ENCODE data around the gene NXN. TPM values are rescaled to one million over a fixed set of nuclear protein-coding genes. Genes with fewer than 3 reads are reported as not detected.
"Not testable (repeated sequence)": the region's sequence is repeated elsewhere in the genome, so short reads cannot be mapped to it uniquely, and the experiment has no call there.

Gene NXN
- total RNA-seq, 2 experiments from 2014 or later: 0.22 to 0.65 TPM

DNA sequence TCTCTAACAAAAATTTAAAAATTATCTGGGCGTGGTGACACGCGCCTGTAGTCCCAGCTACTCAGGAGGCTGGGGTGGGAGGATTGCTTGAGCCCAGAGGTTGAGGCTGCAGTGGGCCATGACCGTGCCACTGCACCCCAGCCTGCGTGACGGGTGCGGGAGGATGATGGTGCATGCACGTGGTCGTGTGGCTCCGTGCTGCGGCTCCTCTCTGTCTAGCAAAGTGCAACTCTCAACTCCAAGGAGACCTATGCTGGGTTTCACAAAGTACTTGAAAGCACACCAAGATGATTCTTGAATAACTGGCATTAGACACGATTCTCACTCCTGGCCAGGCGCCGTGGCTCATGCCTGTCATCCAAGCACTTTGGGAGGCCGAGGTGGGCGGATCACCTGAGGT is 25.8 kb downstream of the NXN start:
- Mint-ChIP-seq H3K4me1 (no peaks in the 10 kb centered on the region), H3K36me3 (ENCODE audit: low read depth) (no peaks in the 10 kb centered on the region), H3K27ac (no peak overlapping the region), H3K4me3 (no peak overlapping the region), H3K9me3 (peaks cover 3% of the 10 kb centered on the region), H3K27me3 (peaks cover 10% of the 10 kb centered on the region)
- no peak for DNase-seq
- POLR2A ChIA-PET: no interaction called here
- CTCF ChIA-PET: no interaction called here

- H3K4me3 Mint-ChIP-seq; H3K27me3 Mint-ChIP-seq; H3K9me3 Mint-ChIP-seq; DNase-seq; H3K27ac Mint-ChIP-seq; POLR2A ChIA-PET; H3K36me3 Mint-ChIP-seq (ENCODE audit: low read depth); CTCF ChIA-PET; H3K4me1 Mint-ChIP-seq: not testable (repeated sequence)
These were observed 27.0 kb downstream of the NXN start for GRCh38 chr17:952592-952991.

DNA sequence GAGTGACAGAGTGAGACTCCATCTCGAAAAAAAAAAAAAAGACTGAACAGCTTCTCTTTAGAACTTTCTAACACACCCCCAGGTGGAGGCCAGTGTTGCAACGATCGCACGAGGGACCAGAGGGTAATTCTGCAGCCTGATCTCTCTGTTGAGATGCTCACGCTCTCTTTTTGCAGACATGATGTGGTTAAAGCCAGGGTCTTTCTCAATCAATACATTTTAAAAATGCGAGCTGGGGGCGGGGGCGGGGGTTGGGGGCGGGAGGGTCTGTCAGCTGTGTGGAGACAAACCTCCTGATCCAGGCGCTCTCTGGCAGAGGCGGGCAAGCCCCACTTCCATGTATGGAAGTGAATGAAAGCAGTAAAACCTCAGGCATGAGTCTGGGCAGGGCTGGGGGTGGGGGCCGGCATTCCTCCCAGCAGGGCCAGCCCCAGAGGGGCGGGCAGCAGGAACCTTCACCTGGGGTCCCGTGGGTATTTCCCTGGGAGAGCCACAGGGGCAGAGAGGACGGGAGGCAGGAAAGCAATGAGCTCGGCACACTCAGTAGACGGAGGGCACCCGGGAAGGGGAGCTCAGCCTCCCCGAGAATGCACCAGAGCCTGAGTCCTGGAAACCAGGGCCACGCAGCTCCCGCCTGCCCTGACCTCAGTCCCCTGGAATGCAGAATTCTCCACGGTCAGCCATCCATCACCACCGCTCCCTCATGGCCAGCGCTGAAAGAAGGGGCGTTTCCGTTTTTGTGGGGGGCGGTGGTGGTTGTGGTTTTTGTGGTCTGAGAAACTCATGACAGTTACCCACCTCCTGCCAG is 28.0 kb downstream of the NXN start:
- H3K36me3 Mint-ChIP-seq (ENCODE audit: low read depth): no peaks in the 10 kb centered on the region
- CTCF ChIA-PET: interaction anchor here (0.5 to 0.6 kb wide), 2 partner anchors 163 to 190 kb away, joined by 3 read pairs; no protein-coding TSS in a partner anchor
- peaks cover 3% of the 10 kb centered on the region for H3K9me3 Mint-ChIP-seq
- POLR2A ChIA-PET: interaction anchor here (0.5 kb wide), 1 partner anchor 354 kb away, joined by 5 read pairs; no protein-coding TSS in a partner anchor
- H3K27ac Mint-ChIP-seq: no peak overlapping the region
- no peak for DNase-seq
- no peaks in the 10 kb centered on the region for H3K4me1 Mint-ChIP-seq
- H3K4me3 Mint-ChIP-seq: no peak overlapping the region
- peaks cover 10% of the 10 kb centered on the region for H3K27me3 Mint-ChIP-seq

DNA sequence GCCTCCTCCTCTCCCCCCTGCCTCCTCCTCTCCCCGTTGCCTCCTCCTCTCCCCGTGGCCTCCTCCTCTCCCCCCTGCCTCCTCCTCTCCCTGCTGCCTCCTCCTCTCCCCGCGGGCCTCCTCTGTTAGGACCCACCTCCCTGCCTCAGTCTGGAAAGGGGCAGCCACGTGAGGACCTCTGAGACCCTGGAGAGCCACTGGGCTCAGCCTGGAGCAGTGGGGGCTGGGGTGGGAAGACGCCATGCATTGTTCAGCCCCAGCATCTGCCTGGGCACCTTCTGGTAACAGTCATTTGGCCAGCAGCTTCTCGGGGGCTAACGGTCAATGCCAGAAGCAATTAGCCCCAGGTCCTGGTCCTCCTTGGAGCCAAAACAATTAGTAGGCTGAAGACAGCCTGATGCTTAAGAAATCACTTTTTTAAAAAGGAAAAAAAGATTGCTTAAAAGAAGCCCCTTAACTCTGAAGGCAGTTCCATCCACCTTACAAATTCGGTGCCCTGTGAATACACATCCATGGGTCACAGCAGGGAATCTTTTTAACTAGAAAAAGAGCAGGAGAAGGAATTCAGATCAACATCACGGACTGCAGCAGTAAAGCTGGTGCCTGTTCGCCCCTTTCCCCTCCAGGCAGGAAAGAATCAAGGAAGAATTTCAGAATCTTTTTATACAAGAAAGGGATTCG is 29.8 kb downstream of the NXN start:
- H3K36me3 Mint-ChIP-seq (ENCODE audit: low read depth): no peaks in the 10 kb centered on the region
- H3K4me3 Mint-ChIP-seq: no peak overlapping the region
- no peak overlapping the region for H3K27ac Mint-ChIP-seq
- ChIA-PET CTCF (no interaction called here), POLR2A (no interaction called here)
- no peak for DNase-seq
- peaks cover 10% of the 10 kb centered on the region for H3K27me3 Mint-ChIP-seq
- H3K4me1 Mint-ChIP-seq: no peaks in the 10 kb centered on the region
- peaks cover 3% of the 10 kb centered on the region for H3K9me3 Mint-ChIP-seq

- no peaks in the 10 kb centered on the region for H3K4me1 Mint-ChIP-seq
These were observed 31.2 kb downstream of the NXN start for GRCh38 chr17:948284-948852.

DNA sequence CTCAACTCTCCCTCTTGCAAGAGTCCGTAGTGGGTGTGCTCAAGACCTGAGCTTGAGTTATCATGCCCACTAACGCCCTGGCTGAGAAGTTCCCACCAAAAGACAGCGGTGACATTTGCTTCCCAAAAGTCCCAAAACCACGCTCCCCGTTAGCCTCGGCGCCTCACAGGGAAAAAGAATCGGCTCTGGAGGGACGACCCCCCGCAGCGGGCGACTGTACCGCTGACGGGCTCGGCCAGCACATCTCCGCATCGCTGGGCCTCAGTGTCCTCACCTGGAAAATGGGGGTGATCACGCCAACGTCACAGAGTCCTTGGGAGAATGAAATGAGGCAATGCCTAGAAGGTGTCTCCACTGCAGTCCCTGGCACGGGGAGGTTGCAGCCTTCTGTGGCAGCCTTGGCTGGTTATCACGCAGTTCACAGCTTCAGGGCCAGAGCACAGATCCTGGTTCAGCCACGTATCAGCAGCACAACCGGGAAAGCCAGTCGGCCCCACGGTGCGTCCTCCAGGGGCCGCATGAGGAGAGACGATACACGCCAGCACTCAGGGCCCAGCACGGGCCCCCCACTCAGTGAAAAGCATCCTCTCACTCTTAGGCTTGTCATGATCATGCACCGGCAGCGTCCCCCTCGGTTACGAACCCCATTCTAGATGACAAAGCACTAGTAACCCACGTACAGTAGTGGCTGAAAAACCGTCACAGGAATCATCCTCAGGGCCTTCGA is 32.9 kb downstream of the NXN start:
- ChIA-PET CTCF (no interaction called here), POLR2A (no interaction called here)
- H3K27me3 Mint-ChIP-seq: peaks cover 10% of the 10 kb centered on the region
- no peak overlapping the region for H3K4me3 Mint-ChIP-seq
- H3K9me3 Mint-ChIP-seq: no peaks in the 10 kb centered on the region
- H3K4me1 Mint-ChIP-seq: no peaks in the 10 kb centered on the region
- no peaks in the 10 kb centered on the region for H3K36me3 Mint-ChIP-seq (ENCODE audit: low read depth)
- no peak overlapping the region for H3K27ac Mint-ChIP-seq
- no peak for DNase-seq

More at GRCh38 chr17:948284-948852, 31.2 kb downstream of the NXN start:
- ChIA-PET CTCF (no interaction called here), POLR2A (no interaction called here)
- H3K27me3 Mint-ChIP-seq: peaks cover 10% of the 10 kb centered on the region
- H3K27ac Mint-ChIP-seq: no peak overlapping the region
- no peak overlapping the region for H3K4me3 Mint-ChIP-seq
- H3K36me3 Mint-ChIP-seq (ENCODE audit: low read depth): no peaks in the 10 kb centered on the region
- no peak for DNase-seq
- H3K9me3 Mint-ChIP-seq: peaks cover 3% of the 10 kb centered on the region

DNA sequence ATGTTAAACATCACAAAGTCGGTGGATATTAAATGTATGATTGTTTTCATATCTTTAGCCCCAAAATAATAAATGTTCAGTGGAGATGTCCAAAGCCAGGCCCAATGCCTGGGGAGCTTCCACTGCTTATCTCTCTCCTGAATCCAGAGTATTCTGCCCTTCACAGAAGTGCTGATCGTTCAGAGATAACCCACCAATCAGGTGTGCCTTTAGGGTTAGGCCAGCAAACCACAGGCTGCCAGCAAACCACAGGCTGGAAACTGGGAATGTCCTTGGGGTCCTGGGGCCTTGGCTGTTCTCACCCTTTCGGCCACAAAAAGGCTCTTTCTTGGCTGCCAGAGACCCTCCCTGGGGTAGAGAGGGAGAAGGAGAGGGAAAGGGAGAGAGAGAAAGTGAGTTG is 33.9 kb downstream of the NXN start:
- ChIA-PET POLR2A (no interaction called here), CTCF (interaction anchor here (0.6 kb wide), 1 partner anchor 598 kb away, joined by 3 read pairs; no protein-coding TSS in a partner anchor)
- Mint-ChIP-seq H3K36me3 (ENCODE audit: low read depth) (no peaks in the 10 kb centered on the region), H3K4me3 (no peak overlapping the region), H3K27me3 (peaks cover 6% of the 10 kb centered on the region), H3K27ac (no peak overlapping the region), H3K9me3 (no peaks in the 10 kb centered on the region), H3K4me1 (no peaks in the 10 kb centered on the region)
- no peak for DNase-seq

DNA sequence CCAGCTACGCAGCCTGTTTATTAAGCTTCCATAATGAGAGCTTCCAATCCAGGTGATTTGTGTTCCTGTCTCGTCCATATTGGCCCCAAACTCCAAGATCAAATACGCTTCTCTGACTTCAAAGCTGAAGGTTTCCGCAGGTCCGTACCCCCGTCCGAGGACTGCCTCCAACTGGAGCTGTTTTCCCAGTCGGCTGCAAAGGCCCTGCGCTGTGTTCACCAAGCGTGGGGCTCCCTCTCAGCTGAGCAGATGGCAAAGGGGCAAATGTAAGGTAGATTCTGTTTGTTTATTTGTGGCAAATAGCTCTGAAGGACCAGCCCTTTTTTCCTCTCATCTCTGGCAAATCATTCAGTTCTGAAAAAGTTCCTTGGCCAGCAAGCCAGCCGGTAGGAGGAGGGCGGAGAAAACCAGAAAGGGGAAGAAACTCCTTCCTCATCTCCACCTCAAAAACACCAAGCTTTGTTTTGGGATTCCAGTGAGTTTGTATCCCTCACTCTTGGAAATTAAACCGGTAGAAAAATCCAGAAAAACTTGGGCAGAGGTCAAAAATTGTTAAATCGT is 35.2 kb downstream of the NXN start:
- no peak overlapping the region for H3K4me3 Mint-ChIP-seq
- no peaks in the 10 kb centered on the region for H3K27me3 Mint-ChIP-seq
- H3K9me3 Mint-ChIP-seq: no peaks in the 10 kb centered on the region
- H3K36me3 Mint-ChIP-seq (ENCODE audit: low read depth): no peaks in the 10 kb centered on the region
- no peak for DNase-seq
- POLR2A ChIA-PET: no interaction called here
- H3K4me1 Mint-ChIP-seq: no peaks in the 10 kb centered on the region
- H3K27ac Mint-ChIP-seq: no peak overlapping the region
- CTCF ChIA-PET: no interaction called here

GRCh38 chr17:935485-935884 is 44.1 kb downstream of the NXN start:
- H3K4me3 Mint-ChIP-seq: no peak overlapping the region
- H3K27ac Mint-ChIP-seq: no peak overlapping the region
- ChIA-PET CTCF (interaction anchor here (0.6 kb wide), 1 partner anchor 222 kb away, joined by 4 read pairs; no protein-coding TSS in a partner anchor), POLR2A (no interaction called here)
- H3K4me1 Mint-ChIP-seq: no peaks in the 10 kb centered on the region
- H3K9me3 Mint-ChIP-seq: no peaks in the 10 kb centered on the region
- DNase-seq: no peak
- no peaks in the 10 kb centered on the region for H3K36me3 Mint-ChIP-seq (ENCODE audit: low read depth)
- no peaks in the 10 kb centered on the region for H3K27me3 Mint-ChIP-seq

DNA sequence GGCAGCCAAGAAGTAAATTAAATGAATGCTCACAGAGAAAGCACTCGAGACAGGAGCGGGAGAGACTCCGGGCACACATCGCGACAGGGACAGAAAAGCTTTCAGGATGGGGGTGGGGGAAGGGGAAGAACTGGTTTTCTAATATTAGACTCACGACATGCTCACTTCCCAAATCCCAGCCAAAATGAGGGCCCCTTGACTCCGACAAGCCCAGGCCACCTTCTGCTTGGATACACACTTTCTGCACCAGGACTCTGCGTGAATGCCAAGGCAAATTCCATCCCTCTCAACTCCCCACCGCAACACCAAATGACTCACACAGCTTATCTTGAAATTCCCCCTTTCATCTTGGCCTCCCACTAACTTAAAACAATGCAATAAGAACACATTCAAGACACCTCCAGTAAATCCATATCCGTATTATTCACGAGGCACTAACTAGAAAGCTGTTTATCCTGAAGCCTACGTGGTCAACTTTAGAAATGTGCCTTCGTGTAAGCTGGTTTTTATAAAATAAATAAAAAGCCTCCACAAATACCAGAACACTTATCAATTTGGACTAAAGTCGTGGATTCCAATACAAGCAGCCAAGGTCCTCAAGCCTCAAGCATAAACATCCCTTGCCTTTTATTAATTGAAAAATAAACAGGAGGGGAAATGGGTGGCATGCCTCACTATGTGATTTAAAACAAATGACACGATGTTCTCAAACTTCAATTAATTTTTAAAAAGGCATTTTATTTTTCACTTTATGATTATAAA is 46.1 kb downstream of the NXN start:
- POLR2A ChIA-PET: no interaction called here
- DNase-seq: no peak
- CTCF ChIA-PET: interaction anchor here (1.0 kb wide), 1 partner anchor 145 kb away, joined by 3 read pairs; no protein-coding TSS in a partner anchor
- H3K4me3 Mint-ChIP-seq: no peak overlapping the region
- H3K4me1 Mint-ChIP-seq: no peaks in the 10 kb centered on the region
- no peaks in the 10 kb centered on the region for H3K27me3 Mint-ChIP-seq
- no peaks in the 10 kb centered on the region for H3K9me3 Mint-ChIP-seq
- no peaks in the 10 kb centered on the region for H3K36me3 Mint-ChIP-seq (ENCODE audit: low read depth)
- H3K27ac Mint-ChIP-seq: no peak overlapping the region

GRCh38 chr17:930258-930657 is 49.3 kb downstream of the NXN start:
- no peaks in the 10 kb centered on the region for H3K9me3 Mint-ChIP-seq
- no peak for DNase-seq
- no peak overlapping the region for H3K4me3 Mint-ChIP-seq
- H3K27me3 Mint-ChIP-seq: no peaks in the 10 kb centered on the region
- no peaks in the 10 kb centered on the region for H3K4me1 Mint-ChIP-seq
- H3K36me3 Mint-ChIP-seq (ENCODE audit: low read depth): no peaks in the 10 kb centered on the region
- POLR2A ChIA-PET: no interaction called here
- no peak overlapping the region for H3K27ac Mint-ChIP-seq
- CTCF ChIA-PET: no interaction called here

DNA sequence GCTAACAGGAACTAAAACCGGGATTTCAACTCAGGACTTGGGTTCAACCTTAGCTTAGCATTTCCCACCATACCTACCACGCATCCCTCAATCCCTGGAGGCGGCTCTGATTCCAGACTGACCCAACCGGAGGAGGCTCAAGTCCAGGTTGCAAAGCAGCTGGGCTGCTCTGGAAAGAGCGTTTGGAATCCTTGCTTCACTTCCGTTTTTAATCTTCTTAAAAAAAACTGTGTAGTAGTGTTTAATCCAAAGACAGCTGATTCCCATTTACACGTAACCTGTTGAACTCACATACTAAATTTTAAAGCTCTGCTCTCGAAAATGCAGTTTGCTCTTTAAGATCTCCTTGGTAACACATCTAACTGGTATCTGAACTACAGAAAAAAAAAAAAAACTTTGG is 50.0 kb downstream of the NXN start:
- Mint-ChIP-seq H3K4me3 (no peak overlapping the region), H3K9me3 (no peaks in the 10 kb centered on the region), H3K27me3 (no peaks in the 10 kb centered on the region), H3K4me1 (no peaks in the 10 kb centered on the region), H3K27ac (no peak overlapping the region), H3K36me3 (ENCODE audit: low read depth) (no peaks in the 10 kb centered on the region)
- POLR2A ChIA-PET: no interaction called here
- no peak for DNase-seq
- CTCF ChIA-PET: interaction anchor here (0.7 kb wide), 1 partner anchor 739 kb away, joined by 3 read pairs; no protein-coding TSS in a partner anchor

All from activated CD4-positive, alpha-beta T cell treated with anti-CD3 and anti-CD28 coated beads, Interleukin-2, amount 10 ng/mL, durations not matched to agents 7 days and 5 days (primary cell).